Measurements from ENCODE around the gene PLCG2. TPM values are rescaled to one million over a fixed set of nuclear protein-coding genes. Genes with fewer than 3 reads are reported as not detected.
"Not testable (repeated sequence)": the region's sequence is repeated elsewhere in the genome, so short reads cannot be mapped to it uniquely, and the experiment has no call there.

PLCG2 gene
- total RNA-seq, 1 experiment from 2014 or later: 3.9 TPM

DNA sequence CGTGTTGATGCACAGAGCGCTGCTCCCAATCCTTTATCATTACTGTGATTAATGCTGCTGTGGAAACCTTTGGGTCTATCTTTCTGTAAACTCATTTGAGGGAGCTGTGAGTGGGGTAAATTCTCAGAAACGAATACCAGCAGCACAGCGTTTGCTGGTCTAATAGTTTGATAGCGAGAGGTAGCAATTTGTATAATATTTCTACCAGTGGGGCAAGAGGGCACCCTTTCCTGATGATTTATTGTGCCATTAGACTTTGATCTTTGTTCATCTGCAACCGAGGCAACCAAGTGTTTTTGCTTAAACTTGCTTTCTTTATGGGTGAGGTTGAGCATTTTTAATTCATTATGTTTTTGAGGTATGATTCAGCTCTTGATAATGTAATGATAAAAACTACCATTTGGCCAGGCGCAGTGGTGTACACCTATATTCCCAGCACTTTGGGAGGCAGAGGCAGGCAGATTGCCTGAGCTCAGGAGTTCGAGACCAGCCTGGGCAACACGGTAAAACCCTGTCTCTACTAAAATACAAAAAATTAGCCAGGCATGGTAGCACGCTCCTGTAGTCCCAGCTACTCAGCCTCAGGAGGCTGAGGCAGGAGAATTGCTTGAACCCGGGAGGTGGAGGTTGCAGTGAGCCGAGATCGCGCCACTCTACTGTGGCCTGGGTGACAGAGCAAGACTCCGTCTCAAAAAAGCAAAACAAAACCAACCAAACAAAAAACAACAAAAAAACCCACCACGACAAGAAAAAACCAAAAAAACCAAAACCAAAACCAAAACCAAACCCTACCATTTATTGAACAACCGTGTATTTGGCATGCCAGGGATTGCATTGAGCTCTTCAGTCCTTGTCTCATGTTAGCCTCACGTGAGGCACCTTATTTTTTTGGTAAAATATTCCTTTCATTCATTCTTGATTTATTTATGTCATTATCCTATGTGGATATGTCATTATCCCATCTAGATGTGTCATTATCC is 81.5 kb downstream of the PLCG2 start:
- no peak for DNase-seq (ENCODE audit: low read depth)
- in situ Hi-C loops (cut with HindIII; ENCODE audit: low pct_unique_long_range_greater_than_20kb, low sequenced_read_pairs): no loop called here

- in situ Hi-C loops (cut with HindIII; ENCODE audit: low pct_unique_long_range_greater_than_20kb, low sequenced_read_pairs): no loop called here
- DNase-seq (ENCODE audit: low read depth): no peak
Observed at GRCh38 chr16:81861503-81861902, 82.4 kb downstream of the PLCG2 start.

DNA sequence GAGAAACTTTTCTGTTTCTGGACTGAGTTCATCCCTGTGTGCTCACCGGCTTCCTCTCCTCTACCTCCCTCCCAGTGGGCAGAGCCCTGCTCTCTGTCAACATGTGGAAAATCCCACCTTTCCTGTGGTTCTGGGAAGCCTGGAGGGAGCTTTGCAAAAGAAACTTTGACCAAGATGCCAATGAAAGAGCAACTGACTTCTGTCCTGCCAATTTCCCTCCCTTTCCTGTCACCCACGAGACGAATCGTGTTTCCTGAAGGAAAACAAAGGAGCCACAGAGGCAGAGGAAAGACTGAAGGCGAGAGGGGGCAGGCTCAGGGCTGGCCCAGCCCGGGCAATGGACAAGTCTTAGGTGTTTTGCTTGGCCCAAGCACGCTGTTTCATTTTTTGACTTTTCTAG is 82.8 kb downstream of the PLCG2 start:
- in situ Hi-C loops (cut with HindIII; ENCODE audit: low pct_unique_long_range_greater_than_20kb, low sequenced_read_pairs): no loop called here
- DNase-seq (ENCODE audit: low read depth): no peak

GRCh38 chr16:81863630-81864352 is 84.7 kb downstream of the PLCG2 start:
- no peak for DNase-seq (ENCODE audit: low read depth)
- in situ Hi-C loops (cut with HindIII; ENCODE audit: low pct_unique_long_range_greater_than_20kb, low sequenced_read_pairs): no loop called here

DNA sequence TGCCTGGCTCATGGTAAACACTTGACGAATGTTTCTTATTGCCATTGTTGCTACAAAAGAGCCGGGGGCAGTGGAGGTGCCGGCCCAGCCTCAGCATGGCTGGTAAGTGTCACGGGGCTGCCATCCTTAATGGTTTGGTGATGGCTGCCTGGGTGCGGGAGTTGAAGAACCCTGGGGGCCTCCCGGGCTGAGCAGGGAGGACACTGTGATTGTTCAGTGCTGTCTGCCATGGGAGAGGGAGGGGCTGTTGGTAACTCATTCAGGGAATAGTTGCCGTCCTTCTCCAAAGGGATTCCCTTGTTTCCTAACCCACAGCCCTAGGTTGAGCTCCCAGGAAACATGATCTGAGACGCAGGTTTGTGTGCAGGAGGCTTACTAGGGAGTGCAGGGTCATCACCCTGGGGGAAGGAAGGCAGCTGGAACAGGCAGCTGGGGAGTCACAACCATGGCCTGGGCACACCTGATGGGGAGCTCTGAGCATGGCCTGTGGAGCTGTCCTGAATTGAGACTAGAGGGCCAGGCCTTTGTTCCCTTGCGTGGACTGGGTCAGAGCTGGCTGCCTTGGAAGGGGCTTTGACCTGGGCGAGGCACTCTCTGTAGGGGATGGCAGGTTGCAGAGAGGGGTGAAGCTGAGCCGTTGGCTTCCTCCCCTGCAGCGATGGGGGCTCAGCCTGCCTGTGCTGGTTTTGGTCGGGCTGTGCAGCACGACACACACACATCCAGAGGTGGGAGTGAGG is 85.7 kb downstream of the PLCG2 start:
- in situ Hi-C loops (cut with HindIII; ENCODE audit: low pct_unique_long_range_greater_than_20kb, low sequenced_read_pairs): no loop called here
- DNase-seq (ENCODE audit: low read depth): no peak

DNA sequence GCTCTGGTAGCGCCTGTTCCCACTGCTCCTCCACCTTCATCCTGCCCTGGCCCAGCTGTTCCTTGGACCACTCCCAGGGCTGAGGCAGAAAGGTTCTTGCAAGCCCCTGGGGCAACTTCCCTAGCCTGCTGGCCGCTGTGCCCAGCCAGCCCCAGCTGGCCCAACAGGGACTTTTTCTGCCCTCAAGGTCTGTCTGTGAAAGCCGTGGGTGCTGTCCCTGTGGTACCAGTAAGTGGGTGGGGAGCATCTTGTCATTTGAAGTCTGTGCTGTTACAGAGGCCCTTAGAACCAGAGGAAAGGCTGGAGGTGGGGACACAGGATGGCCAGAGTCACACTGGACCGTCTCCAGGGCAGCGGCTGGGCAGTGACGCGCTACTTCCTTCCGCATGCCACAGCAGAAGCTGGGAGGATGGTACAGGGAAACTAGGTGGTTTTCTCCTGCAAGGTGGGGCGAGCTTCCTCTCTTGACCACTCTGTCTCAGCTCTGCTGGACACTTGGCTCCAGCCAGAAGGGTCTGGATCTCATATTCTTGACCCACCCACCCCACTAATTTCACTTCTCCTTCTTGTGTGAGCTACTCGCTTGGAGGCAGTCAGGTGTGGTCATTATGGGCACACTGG is 87.8 kb downstream of the PLCG2 start:
- in situ Hi-C loops (cut with HindIII; ENCODE audit: low pct_unique_long_range_greater_than_20kb, low sequenced_read_pairs): no loop called here
- no peak for DNase-seq (ENCODE audit: low read depth)

- DNase-seq (ENCODE audit: low read depth): no peak
- in situ Hi-C loops (cut with HindIII; ENCODE audit: low pct_unique_long_range_greater_than_20kb, low sequenced_read_pairs): no loop called here
Observed at GRCh38 chr16:81868057-81868748, 89.1 kb downstream of the PLCG2 start.

GRCh38 chr16:81869326-81869725 is 90.2 kb downstream of the PLCG2 start:
- in situ Hi-C loops (cut with HindIII; ENCODE audit: low pct_unique_long_range_greater_than_20kb, low sequenced_read_pairs): no loop called here
- DNase-seq (ENCODE audit: low read depth): no peak

DNA sequence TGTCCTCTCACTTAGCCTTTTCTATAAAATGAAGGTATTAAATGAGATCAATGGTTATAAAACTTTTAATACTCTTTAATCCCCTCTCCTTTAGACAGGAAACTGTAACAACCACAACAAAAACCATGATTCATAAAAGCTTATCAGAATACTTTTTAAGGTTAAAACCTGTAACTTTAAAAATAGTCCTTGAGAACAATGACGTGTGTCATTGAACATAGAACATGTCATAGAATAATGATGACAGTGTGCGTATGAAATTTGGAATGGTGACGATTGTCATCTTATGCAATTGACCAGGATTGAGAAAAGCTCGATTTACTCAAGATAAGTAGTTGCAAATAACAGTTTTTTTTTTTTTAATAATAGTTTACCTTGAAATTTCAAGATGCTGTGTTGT is 94.1 kb downstream of the PLCG2 start:
- no peak for DNase-seq (ENCODE audit: low read depth)
- in situ Hi-C loops (cut with HindIII; ENCODE audit: low pct_unique_long_range_greater_than_20kb, low sequenced_read_pairs): no loop called here

GRCh38 chr16:81873843-81874752 is 95.0 kb downstream of the PLCG2 start:
- DNase-seq (ENCODE audit: low read depth): no peak
- in situ Hi-C loops (cut with HindIII; ENCODE audit: low pct_unique_long_range_greater_than_20kb, low sequenced_read_pairs): no loop called here

GRCh38 chr16:81875461-81875860 is 96.4 kb downstream of the PLCG2 start:
- DNase-seq (ENCODE audit: low read depth): no peak
- in situ Hi-C loops (cut with HindIII; ENCODE audit: low pct_unique_long_range_greater_than_20kb, low sequenced_read_pairs): no loop called here

DNA sequence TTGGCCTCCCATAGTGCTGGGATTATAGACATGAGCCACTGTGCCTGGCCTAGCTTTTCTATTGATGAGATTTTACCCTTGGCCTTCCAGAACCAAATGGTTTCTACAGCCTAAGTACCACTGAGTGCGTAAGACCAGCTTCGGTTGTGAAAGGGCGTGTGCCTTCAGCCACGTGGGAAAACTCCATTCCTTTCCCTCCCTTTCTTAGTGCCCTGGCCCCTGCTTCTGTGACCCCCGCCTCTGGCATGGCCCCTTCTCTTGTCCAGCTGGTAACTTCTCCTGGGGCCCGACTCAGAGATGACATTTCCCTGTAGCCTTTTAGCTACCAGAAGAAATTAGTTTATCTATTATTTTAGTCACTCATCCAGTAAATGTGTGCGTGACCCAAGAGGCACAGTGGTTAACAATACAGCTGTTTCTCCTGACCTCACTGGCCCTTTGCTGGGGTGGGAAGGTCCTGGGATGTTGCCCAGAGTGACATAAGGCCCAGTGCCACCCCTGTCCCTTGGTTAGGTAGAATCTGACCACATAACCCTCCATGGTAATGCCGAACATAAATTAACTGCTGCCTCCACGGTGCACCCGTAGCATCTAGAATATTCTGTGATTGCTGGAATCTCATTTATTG is 97.3 kb downstream of the PLCG2 start:
- in situ Hi-C loops (cut with HindIII; ENCODE audit: low pct_unique_long_range_greater_than_20kb, low sequenced_read_pairs): no loop called here
- DNase-seq (ENCODE audit: low read depth): peak; percentile 11

GRCh38 chr16:81877490-81877889 is 98.4 kb downstream of the PLCG2 start:
- in situ Hi-C loops (cut with HindIII; ENCODE audit: low pct_unique_long_range_greater_than_20kb, low sequenced_read_pairs); DNase-seq (ENCODE audit: low read depth): not testable (repeated sequence)

DNA sequence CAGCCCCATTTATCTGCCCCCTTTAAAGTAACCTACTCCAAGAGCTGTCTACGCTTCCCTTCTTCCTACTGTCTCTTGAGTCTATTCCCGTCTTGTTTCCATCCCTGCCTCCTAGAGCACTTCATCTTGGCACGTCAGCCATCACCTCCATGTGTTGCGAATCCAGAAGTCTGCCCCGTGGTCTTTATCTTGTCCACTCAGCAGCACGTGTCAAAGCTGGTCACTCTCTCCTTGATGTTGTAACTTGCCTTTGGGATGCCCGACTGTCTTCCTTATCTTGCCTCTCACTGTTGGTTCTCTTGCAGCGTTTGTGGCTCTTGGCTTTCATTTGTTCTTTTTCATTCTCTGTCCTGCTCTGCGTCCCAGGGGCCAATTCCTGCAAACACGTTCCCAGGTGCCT is 99.4 kb downstream of the PLCG2 start:
- no peak for DNase-seq (ENCODE audit: low read depth)
- in situ Hi-C loops (cut with HindIII; ENCODE audit: low pct_unique_long_range_greater_than_20kb, low sequenced_read_pairs): no loop called here

DNA sequence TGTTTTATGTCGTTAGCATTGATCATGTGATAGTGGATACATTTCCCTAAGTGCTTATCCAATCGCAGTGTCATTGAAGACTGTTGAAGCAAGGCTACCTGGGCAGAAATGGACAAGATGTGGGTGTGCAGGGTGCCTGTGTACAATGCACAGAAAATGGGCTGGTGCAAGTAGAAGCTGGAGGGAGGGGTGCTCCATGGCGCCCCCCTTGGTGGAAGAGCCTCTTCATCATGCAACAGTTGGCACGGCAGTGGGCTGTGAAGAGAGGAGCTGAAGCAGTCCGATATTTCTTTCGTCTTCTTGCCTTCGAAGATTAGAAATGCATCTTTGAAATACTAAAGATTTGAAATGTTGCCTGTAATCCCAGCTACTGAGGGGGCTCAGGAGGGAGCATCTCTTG is 100.5 kb downstream of the PLCG2 start:
- in situ Hi-C loops (cut with HindIII; ENCODE audit: low pct_unique_long_range_greater_than_20kb, low sequenced_read_pairs): no loop called here
- no peak for DNase-seq (ENCODE audit: low read depth)

DNA sequence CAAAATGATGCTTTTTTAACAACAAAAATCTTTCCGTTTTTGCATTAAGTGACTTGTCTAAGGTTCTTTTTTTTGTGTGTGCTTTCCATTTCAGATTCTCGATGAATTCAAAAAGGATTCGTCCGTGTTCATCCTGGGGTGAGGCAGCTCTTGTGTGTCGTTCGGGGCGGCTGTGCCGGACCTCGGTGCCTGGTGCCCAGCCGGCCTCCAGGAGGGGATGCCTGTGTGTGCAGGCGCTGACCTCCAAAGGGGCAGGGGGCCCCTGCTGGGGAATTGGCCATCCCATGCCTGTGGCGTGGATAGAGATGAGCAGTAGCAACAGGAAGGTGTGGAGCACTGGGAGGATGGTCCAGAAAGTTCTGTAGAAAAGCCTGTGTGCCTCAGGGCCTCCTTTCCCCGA is 101.7 kb downstream of the PLCG2 start:
- DNase-seq (ENCODE audit: low read depth): no peak
- in situ Hi-C loops (cut with HindIII; ENCODE audit: low pct_unique_long_range_greater_than_20kb, low sequenced_read_pairs): no loop called here

- in situ Hi-C loops (cut with HindIII; ENCODE audit: low pct_unique_long_range_greater_than_20kb, low sequenced_read_pairs): no loop called here
- DNase-seq (ENCODE audit: low read depth): no peak
Observed at GRCh38 chr16:81881228-81881627, 102.1 kb downstream of the PLCG2 start.

Measured in Caki2 (cell line).